ENCODE data around the gene SLC38A3. TPM values are rescaled to one million over a fixed set of nuclear protein-coding genes. Genes with fewer than 3 reads are reported as not detected.
A peak's percentile ranks its signal among the peaks of the same experiment; 100 is the strongest.

SLC38A3 gene
- total and polyA plus RNA-seq, 2 donors (not counting 3 experiments of a cell fraction or from before 2014, with no cell fraction given), result 0.60 to 1.1 TPM

GRCh38 chr3:50192689-50193141 lies 12.4 kb upstream of the SLC38A3 start:
- dilution Hi-C loops (cut with MboI; ENCODE audit: extremely low pct_ligation_motif_present, low sequenced_read_pairs) (no loop called here), intact Hi-C loops (cut with micrococcal nuclease) (loop anchor here (5.0 kb wide), 1 partner anchor 350 kb away; no protein-coding TSS in a partner anchor)
- Histone ChIP-seq H3K36me3 (ENCODE audit: control insufficient read depth in 2 of 2, extremely low read depth in 1 of 2, insufficient read depth in 2 of 2, low read length in 2 of 2) (peaks cover 0 to 4% of the 10 kb centered on the region in 2 experiments), H3K4me2 (ENCODE audit: insufficient read depth, low read length) (no peak overlapping the region), H3K27ac (ENCODE audit: insufficient read depth, low read depth, low read length) (no peak overlapping the region), H3K4me1 (ENCODE audit: control insufficient read depth, extremely low read depth, insufficient read depth, low read length) (peaks cover 5% of the 10 kb centered on the region), H3K4me3 (replicated peaks in 1 of 3; ENCODE audit: insufficient read depth in 1 of 3, low read depth in 1 of 3, low read length in 3 of 3) (no peak overlapping the region), H3K9me3 (replicated peaks; ENCODE audit: control insufficient read depth, insufficient read depth, low read length) (no peaks in the 10 kb centered on the region), H2AFZ (ENCODE audit: low read depth, low read length) (no peak overlapping the region), H4K20me1 (replicated peaks; ENCODE audit: control insufficient read depth, extremely low read depth, insufficient read depth, low read length) (no peaks in the 10 kb centered on the region), H3K79me2 (ENCODE audit: control insufficient read depth, insufficient read depth, low read length) (no peaks in the 10 kb centered on the region), H3K9me1 (replicated peaks; ENCODE audit: control insufficient read depth, extremely low read depth, insufficient read depth, low read length) (no peaks in the 10 kb centered on the region), H3K27me3 (ENCODE audit: control insufficient read depth in 2 of 2, insufficient read depth in 2 of 2, low read length in 2 of 2) (peaks cover 11 to 13% of the 10 kb centered on the region in 2 experiments), H3K9ac (replicated peaks; ENCODE audit: extremely low read depth, insufficient read depth, low read length) (no peak overlapping the region)
- ChIA-PET CTCF (interaction anchor here (0.7 to 12.0 kb wide), 7 partner anchors 16 to 132 kb away, joined by 3 to 314 read pairs (median 11); no protein-coding TSS in a partner anchor), POLR2A (no interaction called here)
- DNase-seq (ENCODE audit: low read depth, low spot score), result peak; percentile 69
- FAIRE-seq, result peak; percentile 85
- TF ChIP-seq MYC (IDR thresholded peaks at IDR 0.05; ENCODE audit: low read depth, low read length) (no peak), FOS (IDR thresholded peaks at IDR 0.05; ENCODE audit: borderline replicate concordance, insufficient read depth, low read length) (no peak), POLR2A (IDR thresholded peaks at IDR 0.05; ENCODE audit: low read depth, low read length) (no peak), MAX (IDR thresholded peaks at IDR 0.05; ENCODE audit: insufficient read depth, insufficient read length) (no peak)
- TF ChIP-seq, protein P1, sequence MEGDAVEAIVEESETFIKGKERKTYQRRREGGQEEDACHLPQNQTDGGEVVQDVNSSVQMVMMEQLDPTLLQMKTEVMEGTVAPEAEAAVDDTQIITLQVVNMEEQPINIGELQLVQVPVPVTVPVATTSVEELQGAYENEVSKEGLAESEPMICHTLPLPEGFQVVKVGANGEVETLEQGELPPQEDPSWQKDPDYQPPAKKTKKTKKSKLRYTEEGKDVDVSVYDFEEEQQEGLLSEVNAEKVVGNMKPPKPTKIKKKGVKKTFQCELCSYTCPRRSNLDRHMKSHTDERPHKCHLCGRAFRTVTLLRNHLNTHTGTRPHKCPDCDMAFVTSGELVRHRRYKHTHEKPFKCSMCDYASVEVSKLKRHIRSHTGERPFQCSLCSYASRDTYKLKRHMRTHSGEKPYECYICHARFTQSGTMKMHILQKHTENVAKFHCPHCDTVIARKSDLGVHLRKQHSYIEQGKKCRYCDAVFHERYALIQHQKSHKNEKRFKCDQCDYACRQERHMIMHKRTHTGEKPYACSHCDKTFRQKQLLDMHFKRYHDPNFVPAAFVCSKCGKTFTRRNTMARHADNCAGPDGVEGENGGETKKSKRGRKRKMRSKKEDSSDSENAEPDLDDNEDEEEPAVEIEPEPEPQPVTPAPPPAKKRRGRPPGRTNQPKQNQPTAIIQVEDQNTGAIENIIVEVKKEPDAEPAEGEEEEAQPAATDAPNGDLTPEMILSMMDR (IDR thresholded peaks at IDR 0.05; ENCODE audit: extremely low read depth in 1 of 2, insufficient read depth in 1 of 2, low read depth in 1 of 2, low read length in 2 of 2), result peak; percentile 87 to 92
- no TSS peak for BruUV-seq (replicated peaks)

DNA sequence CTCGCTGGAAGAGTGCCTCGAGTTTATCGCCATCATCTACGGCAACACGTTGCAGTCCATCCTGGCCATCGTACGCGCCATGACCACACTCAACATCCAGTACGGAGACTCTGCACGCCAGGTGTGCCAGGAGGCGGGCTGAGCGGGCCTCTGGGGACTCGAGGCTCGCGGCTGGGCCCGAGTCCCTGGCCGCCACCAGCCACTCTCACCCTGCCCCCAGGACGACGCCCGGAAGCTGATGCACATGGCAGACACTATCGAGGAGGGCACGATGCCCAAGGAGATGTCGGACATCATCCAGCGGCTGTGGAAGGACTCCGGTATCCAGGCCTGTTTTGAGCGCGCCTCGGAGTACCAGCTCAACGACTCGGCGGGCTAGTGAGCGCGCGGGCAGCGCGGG lies 11.8 kb upstream of the SLC38A3 start:
- no peaks in the 10 kb centered on the region for H4K20me1 ChIP-seq (replicated peaks; ENCODE audit: control insufficient read depth, extremely low read depth, insufficient read depth, low read length)
- POLR2A ChIA-PET, result no interaction called here
- DNase-seq (ENCODE audit: low read depth, low spot score) (no peak), FAIRE-seq (no peak)
- H3K27me3 ChIP-seq (ENCODE audit: control insufficient read depth in 2 of 2, insufficient read depth in 2 of 2, low read length in 2 of 2), result peaks cover 11 to 13% of the 10 kb centered on the region in 2 experiments
- H3K9ac ChIP-seq (replicated peaks; ENCODE audit: extremely low read depth, insufficient read depth, low read length), result no peak overlapping the region
- H3K4me2 ChIP-seq (ENCODE audit: insufficient read depth, low read length), result no peak overlapping the region
- H3K4me1 ChIP-seq (ENCODE audit: control insufficient read depth, extremely low read depth, insufficient read depth, low read length), result peaks cover 5% of the 10 kb centered on the region
- no peaks in the 10 kb centered on the region for H3K9me3 ChIP-seq (replicated peaks; ENCODE audit: control insufficient read depth, insufficient read depth, low read length)
- H2AFZ ChIP-seq (ENCODE audit: low read depth, low read length), result no peak overlapping the region
- CTCF ChIA-PET, result interaction anchor here (1.5 to 12.0 kb wide), 13 partner anchors 11 to 87 kb away, joined by 4 to 314 read pairs (median 28); partner anchors contain the start of genes GNAI2, SEMA3B and SLC38A3
- H3K36me3 ChIP-seq (ENCODE audit: control insufficient read depth in 2 of 2, extremely low read depth in 1 of 2, insufficient read depth in 2 of 2, low read length in 2 of 2), result peaks cover 0 to 3% of the 10 kb centered on the region in 2 experiments
- H3K27ac ChIP-seq (ENCODE audit: insufficient read depth, low read depth, low read length), result no peak overlapping the region
- intact Hi-C loops (cut with micrococcal nuclease), result loop anchor here (5.0 kb wide), 1 partner anchor 349 kb away; no protein-coding TSS in a partner anchor
- H3K9me1 ChIP-seq (replicated peaks; ENCODE audit: control insufficient read depth, extremely low read depth, insufficient read depth, low read length), result no peaks in the 10 kb centered on the region
- no peaks in the 10 kb centered on the region for H3K79me2 ChIP-seq (ENCODE audit: control insufficient read depth, insufficient read depth, low read length)
- TF ChIP-seq JUN (IDR thresholded peaks at IDR 0.05; ENCODE audit: borderline replicate concordance, insufficient read depth, insufficient read length, low read depth), result no peak
- no peak for TF ChIP-seq MYC (IDR thresholded peaks at IDR 0.05; ENCODE audit: low read depth, low read length)
- no peak for TF ChIP-seq MAX (IDR thresholded peaks at IDR 0.05; ENCODE audit: insufficient read depth, insufficient read length)
- TF ChIP-seq, protein P1 (IDR thresholded peaks at IDR 0.05; ENCODE audit: extremely low read depth in 1 of 2, insufficient read depth in 1 of 2, low read depth in 1 of 2, low read length in 2 of 2), result no peak
- no peak for TF ChIP-seq POLR2AphosphoS5 (IDR thresholded peaks at IDR 0.05; ENCODE audit: insufficient read depth, low read depth, low read length)
- TF ChIP-seq FOS (IDR thresholded peaks at IDR 0.05; ENCODE audit: borderline replicate concordance, insufficient read depth, low read length), result no peak
- no peak for TF ChIP-seq POLR2A (IDR thresholded peaks at IDR 0.05; ENCODE audit: low read depth, low read length)
- no peak for TF ChIP-seq EZH2 (IDR thresholded peaks at IDR 0.05; ENCODE audit: borderline replicate concordance, low read depth, low read length, severe bottlenecking)
- TF ChIP-seq GATA2 (IDR thresholded peaks at IDR 0.05; ENCODE audit: insufficient read depth, insufficient read length, low read depth, low read length), result no peak
- no peak overlapping the region for H3K4me3 ChIP-seq (replicated peaks in 1 of 3; ENCODE audit: insufficient read depth in 1 of 3, low read depth in 1 of 3, low read length in 3 of 3)
- no TSS peak for BruUV-seq (replicated peaks)
- dilution Hi-C loops (cut with MboI; ENCODE audit: extremely low pct_ligation_motif_present, low sequenced_read_pairs), result no loop called here
